ENCODE results near the gene LRRK1.

The LRRK1 gene

GRCh38 chr15:101014921-101015841 lies 96.0 kb downstream of the LRRK1 start:
- no peak overlapping the region for H4K8ac ChIP-seq (ENCODE audit: low read depth, low read length)
- no peak overlapping the region for H3K18ac ChIP-seq (ENCODE audit: low read length)
- H3K23ac ChIP-seq (ENCODE audit: low read length): no peak overlapping the region
- H4K91ac ChIP-seq (ENCODE audit: low read depth, low read length): no peak overlapping the region
- no peaks in the 10 kb centered on the region for H3K79me1 ChIP-seq (ENCODE audit: low read length)
- H3K9ac ChIP-seq (ENCODE audit: low read length): no peak overlapping the region
- no peak overlapping the region for H3K4ac ChIP-seq (ENCODE audit: low read depth, low read length)
- no peak overlapping the region for H3K14ac ChIP-seq (ENCODE audit: low read length)
- H3K27ac ChIP-seq (ENCODE audit: low read depth, low read length): no peak overlapping the region
- H3K9me3 ChIP-seq (ENCODE audit: insufficient read depth, low read depth, low read length): peaks cover 2% of the 10 kb centered on the region
- H2BK120ac ChIP-seq (ENCODE audit: insufficient read depth, low read length, poor library complexity): no peak overlapping the region
- H2BK5ac ChIP-seq (ENCODE audit: low read depth, low read length, poor library complexity): no peak overlapping the region
- no CpG with 5 or more reads among the region's 27 CpGs for WGBS (ENCODE audit: extremely low coverage, insufficient coverage, insufficient read length)
- no peak overlapping the region for H2AFZ ChIP-seq (ENCODE audit: insufficient read depth, low read length, poor library complexity)
- H3K27me3 ChIP-seq (ENCODE audit: insufficient read depth, low read length): no peaks in the 10 kb centered on the region
- H4K12ac ChIP-seq (ENCODE audit: low read depth, low read length): no peak overlapping the region
- peak; percentile 47 to 83 for DNase-seq
- no peak overlapping the region for H3K4me2 ChIP-seq (ENCODE audit: low read length)
- no peak overlapping the region for H2AK5ac ChIP-seq (ENCODE audit: low read length)
- H3K4me1 ChIP-seq (ENCODE audit: control insufficient read depth in 1 of 2, insufficient read depth in 2 of 2, low read length in 2 of 2): no peaks in the 10 kb centered on the region
- no peak overlapping the region for H2BK12ac ChIP-seq (ENCODE audit: low read length)
- no peaks in the 10 kb centered on the region for H3K79me2 ChIP-seq (ENCODE audit: control insufficient read depth, insufficient read depth, low read length, poor library complexity)
- no peaks in the 10 kb centered on the region for H3K36me3 ChIP-seq (ENCODE audit: control insufficient read depth in 1 of 2, insufficient read depth in 2 of 2, low read length in 2 of 2)
- no peak overlapping the region for H3K4me3 ChIP-seq (ENCODE audit: low read depth, low read length)

- Histone ChIP-seq H2BK120ac (ENCODE audit: insufficient read depth, low read length, poor library complexity) (no peak overlapping the region), H4K91ac (ENCODE audit: low read depth, low read length) (no peak overlapping the region), H3K23ac (ENCODE audit: low read length) (no peak overlapping the region), H2BK12ac (ENCODE audit: low read length) (no peak overlapping the region), H3K14ac (ENCODE audit: low read length) (no peak overlapping the region), H3K36me3 (ENCODE audit: control insufficient read depth in 1 of 2, insufficient read depth in 2 of 2, low read length in 2 of 2) (no peaks in the 10 kb centered on the region), H3K4me1 (ENCODE audit: control insufficient read depth in 1 of 2, insufficient read depth in 2 of 2, low read length in 2 of 2) (no peaks in the 10 kb centered on the region), H3K79me2 (ENCODE audit: control insufficient read depth, insufficient read depth, low read length, poor library complexity) (no peaks in the 10 kb centered on the region), H2BK5ac (ENCODE audit: low read depth, low read length, poor library complexity) (no peak overlapping the region), H4K12ac (ENCODE audit: low read depth, low read length) (no peak overlapping the region), H3K4me3 (ENCODE audit: low read depth, low read length) (no peak overlapping the region), H2AK5ac (ENCODE audit: low read length) (no peak overlapping the region), H3K27me3 (ENCODE audit: insufficient read depth, low read length) (no peaks in the 10 kb centered on the region), H2AFZ (ENCODE audit: insufficient read depth, low read length, poor library complexity) (no peak overlapping the region), H4K8ac (ENCODE audit: low read depth, low read length) (no peak overlapping the region), H3K9me3 (ENCODE audit: insufficient read depth, low read depth, low read length) (peaks cover 2% of the 10 kb centered on the region), H3K27ac (ENCODE audit: low read depth, low read length) (no peak overlapping the region), H3K4ac (ENCODE audit: low read depth, low read length) (no peak overlapping the region), H3K4me2 (ENCODE audit: low read length) (no peak overlapping the region), H3K9ac (ENCODE audit: low read length) (no peak overlapping the region), H3K18ac (ENCODE audit: low read length) (no peak overlapping the region), H3K79me1 (ENCODE audit: low read length) (no peaks in the 10 kb centered on the region)
- DNase-seq: peak in 1 of 2 donors; percentile 12
- no CpG with 5 or more reads among the region's 7 CpGs for WGBS (ENCODE audit: extremely low coverage, insufficient coverage, insufficient read length)
Measured at GRCh38 chr15:101016581-101016980, 97.4 kb downstream of the LRRK1 start.

- Histone ChIP-seq H4K8ac (ENCODE audit: low read depth, low read length) (no peak overlapping the region), H2AK5ac (ENCODE audit: low read length) (no peak overlapping the region)
Measured at GRCh38 chr15:101017093-101017754, 98.1 kb downstream of the LRRK1 start.

GRCh38 chr15:101018016-101018415 lies 98.9 kb downstream of the LRRK1 start:
- no CpG with 5 or more reads among the region's 1 CpG for WGBS (ENCODE audit: extremely low coverage, insufficient coverage, insufficient read length)
- no peaks in the 10 kb centered on the region for H3K79me1 ChIP-seq (ENCODE audit: low read length)

More at GRCh38 chr15:101017093-101017754, 98.1 kb downstream of the LRRK1 start:
- Histone ChIP-seq H2BK5ac (ENCODE audit: low read depth, low read length, poor library complexity) (no peak overlapping the region), H3K9ac (ENCODE audit: low read length) (no peak overlapping the region), H4K12ac (ENCODE audit: low read depth, low read length) (no peak overlapping the region), H2BK120ac (ENCODE audit: insufficient read depth, low read length, poor library complexity) (no peak overlapping the region), H3K18ac (ENCODE audit: low read length) (no peak overlapping the region), H3K27ac (ENCODE audit: low read depth, low read length) (no peak overlapping the region), H3K23ac (ENCODE audit: low read length) (no peak overlapping the region), H3K4ac (ENCODE audit: low read depth, low read length) (no peak overlapping the region), H2BK12ac (ENCODE audit: low read length) (no peak overlapping the region), H3K9me3 (ENCODE audit: insufficient read depth, low read depth, low read length) (peaks cover 2% of the 10 kb centered on the region), H4K91ac (ENCODE audit: low read depth, low read length) (no peak overlapping the region), H3K4me2 (ENCODE audit: low read length) (no peak overlapping the region), H3K14ac (ENCODE audit: low read length) (no peak overlapping the region), H3K79me1 (ENCODE audit: low read length) (no peaks in the 10 kb centered on the region), H3K36me3 (ENCODE audit: control insufficient read depth in 1 of 2, insufficient read depth in 2 of 2, low read length in 2 of 2) (no peaks in the 10 kb centered on the region), H2AFZ (ENCODE audit: insufficient read depth, low read length, poor library complexity) (no peak overlapping the region), H3K27me3 (ENCODE audit: insufficient read depth, low read length) (no peaks in the 10 kb centered on the region), H3K4me1 (ENCODE audit: control insufficient read depth in 1 of 2, insufficient read depth in 2 of 2, low read length in 2 of 2) (no peaks in the 10 kb centered on the region), H3K4me3 (ENCODE audit: low read depth, low read length) (no peak overlapping the region), H3K79me2 (ENCODE audit: control insufficient read depth, insufficient read depth, low read length, poor library complexity) (no peaks in the 10 kb centered on the region)
- peak in 1 of 2 donors; percentile 15 for DNase-seq
- WGBS (ENCODE audit: extremely low coverage, insufficient coverage, insufficient read length): no CpG with 5 or more reads among the region's 18 CpGs

More at GRCh38 chr15:101018016-101018415, 98.9 kb downstream of the LRRK1 start:
- no peak overlapping the region for H2AK5ac ChIP-seq (ENCODE audit: low read length)
- H3K4me2 ChIP-seq (ENCODE audit: low read length): no peak overlapping the region
- no peak overlapping the region for H3K14ac ChIP-seq (ENCODE audit: low read length)
- no peak overlapping the region for H2BK5ac ChIP-seq (ENCODE audit: low read depth, low read length, poor library complexity)
- H2BK120ac ChIP-seq (ENCODE audit: insufficient read depth, low read length, poor library complexity): no peak overlapping the region
- H3K9ac ChIP-seq (ENCODE audit: low read length): no peak overlapping the region
- no peak overlapping the region for H2AFZ ChIP-seq (ENCODE audit: insufficient read depth, low read length, poor library complexity)
- no peaks in the 10 kb centered on the region for H3K27me3 ChIP-seq (ENCODE audit: insufficient read depth, low read length)
- H3K4ac ChIP-seq (ENCODE audit: low read depth, low read length): no peak overlapping the region
- H4K8ac ChIP-seq (ENCODE audit: low read depth, low read length): no peak overlapping the region
- no peak overlapping the region for H3K4me3 ChIP-seq (ENCODE audit: low read depth, low read length)
- H3K18ac ChIP-seq (ENCODE audit: low read length): no peak overlapping the region
- no peaks in the 10 kb centered on the region for H3K36me3 ChIP-seq (ENCODE audit: control insufficient read depth in 1 of 2, insufficient read depth in 2 of 2, low read length in 2 of 2)
- H3K23ac ChIP-seq (ENCODE audit: low read length): no peak overlapping the region
- no peak overlapping the region for H3K27ac ChIP-seq (ENCODE audit: low read depth, low read length)
- H4K91ac ChIP-seq (ENCODE audit: low read depth, low read length): no peak overlapping the region
- no peaks in the 10 kb centered on the region for H3K79me2 ChIP-seq (ENCODE audit: control insufficient read depth, insufficient read depth, low read length, poor library complexity)
- no peak for DNase-seq
- H3K4me1 ChIP-seq (ENCODE audit: control insufficient read depth in 1 of 2, insufficient read depth in 2 of 2, low read length in 2 of 2): no peaks in the 10 kb centered on the region
- H4K12ac ChIP-seq (ENCODE audit: low read depth, low read length): no peak overlapping the region
- peaks cover 2% of the 10 kb centered on the region for H3K9me3 ChIP-seq (ENCODE audit: insufficient read depth, low read depth, low read length)
- H2BK12ac ChIP-seq (ENCODE audit: low read length): no peak overlapping the region

All from trophoblast cell (in vitro differentiated cells and primary cell).